ENCODE data around the gene PGS1. TPM values are rescaled to one million over a fixed set of nuclear protein-coding genes. Genes with fewer than 3 reads are reported as not detected.
A peak's percentile ranks its signal among the peaks of the same experiment; 100 is the strongest.
"Not testable (repeated sequence)": the region's sequence is repeated elsewhere in the genome, so short reads cannot be mapped to it uniquely, and the experiment has no call there.

PGS1 gene, protein sequence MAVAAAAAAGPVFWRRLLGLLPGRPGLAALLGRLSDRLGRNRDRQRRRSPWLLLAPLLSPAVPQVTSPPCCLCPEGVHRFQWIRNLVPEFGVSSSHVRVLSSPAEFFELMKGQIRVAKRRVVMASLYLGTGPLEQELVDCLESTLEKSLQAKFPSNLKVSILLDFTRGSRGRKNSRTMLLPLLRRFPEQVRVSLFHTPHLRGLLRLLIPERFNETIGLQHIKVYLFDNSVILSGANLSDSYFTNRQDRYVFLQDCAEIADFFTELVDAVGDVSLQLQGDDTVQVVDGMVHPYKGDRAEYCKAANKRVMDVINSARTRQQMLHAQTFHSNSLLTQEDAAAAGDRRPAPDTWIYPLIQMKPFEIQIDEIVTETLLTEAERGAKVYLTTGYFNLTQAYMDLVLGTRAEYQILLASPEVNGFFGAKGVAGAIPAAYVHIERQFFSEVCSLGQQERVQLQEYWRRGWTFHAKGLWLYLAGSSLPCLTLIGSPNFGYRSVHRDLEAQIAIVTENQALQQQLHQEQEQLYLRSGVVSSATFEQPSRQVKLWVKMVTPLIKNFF
- total RNA-seq (ENCODE audit: insufficient read depth, low replicate concordance) = 35.4 TPM

DNA sequence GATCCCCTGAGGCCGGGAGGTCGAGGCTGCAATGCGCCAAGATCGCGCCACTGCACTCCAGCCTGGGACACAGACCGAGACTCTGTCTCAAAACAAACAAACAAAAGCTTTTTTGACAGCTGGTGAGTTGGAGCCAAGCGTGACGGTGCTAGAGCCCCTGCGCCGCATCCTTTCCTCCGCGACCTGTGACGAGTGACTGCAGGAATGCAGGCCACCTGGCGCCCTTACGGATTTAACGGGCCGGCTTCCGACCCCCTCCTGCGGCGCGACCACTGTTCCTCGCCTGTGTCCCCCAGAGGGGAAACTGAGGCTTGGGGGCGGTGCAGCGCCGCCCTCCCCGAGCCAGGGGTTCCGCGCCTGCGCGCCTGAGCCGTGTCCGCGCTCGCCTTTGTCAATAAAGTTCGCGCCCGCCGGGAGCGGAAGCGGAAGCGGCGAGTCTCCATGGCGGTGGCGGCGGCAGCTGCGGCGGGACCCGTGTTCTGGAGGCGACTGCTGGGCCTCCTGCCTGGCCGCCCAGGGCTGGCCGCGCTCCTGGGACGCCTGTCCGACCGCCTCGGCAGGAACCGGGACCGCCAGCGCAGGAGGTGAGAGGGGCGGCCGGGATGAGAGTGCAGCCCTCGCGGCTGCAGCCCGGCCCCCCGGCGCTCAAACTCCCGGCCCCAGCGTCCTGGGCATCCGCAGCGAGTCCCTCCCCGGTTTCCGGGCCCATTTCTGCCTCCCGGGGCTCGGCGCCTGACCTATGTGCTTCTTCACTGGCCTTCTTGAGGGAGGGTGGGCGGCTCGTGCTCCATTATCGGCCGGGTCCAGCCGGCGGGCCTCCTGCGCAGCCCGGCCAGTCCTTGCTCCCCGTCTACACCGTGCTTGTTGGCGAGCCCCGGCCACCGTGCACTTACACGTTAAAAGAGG is at the start of gene PGS1:
Gene PGS1 (plus strand): TSS at position 425 of the 906 bp plus-strand sequence. CDS start 17 bp downstream, at position 442.
- DNase-seq (ENCODE audit: low spot score) = peak; percentile 69

DNA sequence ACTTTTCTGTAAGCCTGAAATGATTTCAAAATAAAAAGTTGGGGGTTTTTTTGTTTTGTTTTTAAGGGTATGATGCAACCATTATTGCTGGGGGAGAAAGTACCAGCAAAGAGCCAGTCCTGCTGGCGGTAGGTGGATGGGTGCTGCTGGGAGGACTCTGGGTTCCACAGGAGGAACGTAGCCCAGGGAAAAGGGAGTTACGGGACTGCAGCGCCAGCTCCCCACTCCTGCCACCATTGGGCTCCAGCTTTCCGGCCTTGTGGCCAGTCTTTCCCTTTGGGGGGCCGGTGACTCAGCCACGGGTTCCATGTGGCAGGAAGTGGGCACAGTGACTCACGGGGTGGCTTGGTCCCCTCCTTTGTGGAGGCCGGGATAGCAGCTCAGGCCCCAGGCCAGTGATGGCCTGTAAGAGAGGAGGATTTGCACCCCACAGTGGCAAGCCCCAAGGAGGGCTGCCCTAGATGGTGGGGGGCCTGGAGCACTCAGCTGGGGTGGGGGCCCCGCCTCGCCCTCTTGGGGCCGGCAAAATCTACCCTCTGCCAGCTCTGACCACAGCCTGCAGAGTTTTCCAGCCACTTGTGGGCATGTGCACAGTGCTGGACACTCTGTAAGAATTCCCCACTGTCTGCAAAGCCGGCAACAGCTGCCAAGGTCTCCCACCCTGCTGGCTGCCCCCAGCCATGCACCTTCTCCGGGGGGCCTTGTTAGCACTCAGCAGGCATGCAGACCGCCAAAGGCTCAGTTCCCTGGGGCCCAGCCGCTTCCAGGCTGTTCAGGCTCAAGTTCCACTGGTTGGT is 49.0 kb upstream of the PGS1 start:
- no peak for DNase-seq (ENCODE audit: low spot score)

DNA sequence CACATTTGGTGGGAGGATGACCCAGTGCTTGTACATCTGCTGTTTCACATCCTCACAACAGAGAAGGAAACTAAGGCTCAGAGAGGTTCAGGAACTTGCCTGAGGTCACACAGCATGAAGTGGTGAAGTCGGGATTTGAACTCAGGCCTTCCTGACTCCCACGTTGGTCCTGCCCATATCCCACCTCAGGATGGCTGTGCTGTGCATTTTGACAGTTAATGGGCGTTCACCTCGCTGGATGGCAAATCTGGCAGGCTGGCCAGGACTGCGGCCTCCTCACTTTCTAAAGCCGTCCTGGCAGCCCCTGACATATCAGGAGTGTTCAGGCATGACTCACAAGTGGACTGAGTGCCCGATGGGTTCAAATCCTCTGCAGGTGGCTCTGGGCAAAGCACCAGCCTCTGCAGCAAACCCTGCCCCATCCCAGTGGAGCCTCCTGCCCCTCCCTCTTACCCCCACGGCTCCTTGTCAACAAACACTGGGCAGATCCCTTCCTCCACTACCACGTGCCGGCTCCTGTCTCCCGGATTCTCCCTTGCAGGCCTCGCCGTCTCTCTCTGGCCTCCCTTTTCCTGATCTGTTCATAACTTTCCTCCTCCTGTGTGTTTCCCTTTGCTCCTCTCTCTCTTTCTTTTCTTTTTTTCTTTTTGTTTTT is 47.8 kb upstream of the PGS1 start:
- peak; percentile 53 for DNase-seq (ENCODE audit: low spot score)

DNA sequence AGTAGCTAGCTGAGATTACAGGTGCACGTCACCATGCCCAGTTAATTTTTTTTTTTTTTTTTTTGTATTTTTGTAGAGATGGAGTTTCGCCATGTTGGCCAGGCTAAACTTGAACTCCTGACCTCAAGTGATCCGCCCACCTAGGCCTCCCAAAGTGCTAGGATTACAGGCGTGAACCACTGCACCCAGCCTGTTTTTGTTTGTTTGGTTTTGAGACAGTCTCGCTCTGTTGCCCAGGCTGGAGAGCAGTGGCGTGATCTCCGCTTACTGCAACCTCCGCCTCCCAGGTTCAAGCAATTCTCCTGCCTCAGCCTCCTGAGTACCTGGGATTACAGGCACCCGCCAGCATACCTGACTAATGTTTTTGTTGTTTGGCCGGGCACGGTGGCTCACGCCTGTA is 47.1 kb upstream of the PGS1 start:
- not testable (repeated sequence) for DNase-seq (ENCODE audit: low spot score)

DNA sequence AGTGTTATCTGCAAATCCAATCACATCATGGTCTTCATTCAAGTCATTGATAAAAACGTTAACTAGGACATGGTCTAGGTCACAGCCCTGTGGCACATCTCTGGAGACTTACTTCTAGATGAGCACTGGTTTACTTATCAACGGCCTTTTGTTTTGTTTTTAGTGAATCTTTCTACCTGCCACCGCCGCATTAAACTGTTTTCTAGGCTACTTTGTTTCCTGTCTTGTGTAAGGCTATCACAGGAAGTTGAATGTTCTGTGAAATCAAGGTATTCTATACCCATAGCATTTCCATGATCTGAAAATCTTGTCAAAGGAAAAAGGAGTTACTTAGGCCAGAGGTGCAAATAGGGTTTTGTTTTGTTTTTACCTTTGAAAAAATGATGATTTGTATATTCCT is 45.5 kb upstream of the PGS1 start:
- DNase-seq (ENCODE audit: low spot score) = no peak

DNA sequence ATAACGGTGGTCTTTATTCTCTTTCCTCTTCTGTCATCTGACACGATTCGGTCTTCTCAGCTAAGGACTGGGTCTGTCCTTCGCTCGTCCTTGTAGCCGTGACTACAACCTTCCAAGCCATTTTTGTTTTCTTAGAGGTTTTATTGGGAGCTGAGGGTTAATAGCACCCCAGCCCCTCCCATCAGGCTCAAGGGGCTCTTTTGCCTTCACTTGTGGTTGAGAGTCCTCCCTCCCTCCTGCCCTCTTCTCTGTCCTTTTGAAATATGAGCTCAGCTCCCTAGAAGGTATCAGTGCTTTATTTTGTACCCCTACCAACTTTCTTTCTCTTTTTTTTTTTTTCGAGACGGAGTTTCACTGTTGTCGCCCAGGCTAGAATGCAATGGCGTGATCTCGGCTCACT is 43.2 kb upstream of the PGS1 start:
- no peak for DNase-seq (ENCODE audit: low spot score)

DNA sequence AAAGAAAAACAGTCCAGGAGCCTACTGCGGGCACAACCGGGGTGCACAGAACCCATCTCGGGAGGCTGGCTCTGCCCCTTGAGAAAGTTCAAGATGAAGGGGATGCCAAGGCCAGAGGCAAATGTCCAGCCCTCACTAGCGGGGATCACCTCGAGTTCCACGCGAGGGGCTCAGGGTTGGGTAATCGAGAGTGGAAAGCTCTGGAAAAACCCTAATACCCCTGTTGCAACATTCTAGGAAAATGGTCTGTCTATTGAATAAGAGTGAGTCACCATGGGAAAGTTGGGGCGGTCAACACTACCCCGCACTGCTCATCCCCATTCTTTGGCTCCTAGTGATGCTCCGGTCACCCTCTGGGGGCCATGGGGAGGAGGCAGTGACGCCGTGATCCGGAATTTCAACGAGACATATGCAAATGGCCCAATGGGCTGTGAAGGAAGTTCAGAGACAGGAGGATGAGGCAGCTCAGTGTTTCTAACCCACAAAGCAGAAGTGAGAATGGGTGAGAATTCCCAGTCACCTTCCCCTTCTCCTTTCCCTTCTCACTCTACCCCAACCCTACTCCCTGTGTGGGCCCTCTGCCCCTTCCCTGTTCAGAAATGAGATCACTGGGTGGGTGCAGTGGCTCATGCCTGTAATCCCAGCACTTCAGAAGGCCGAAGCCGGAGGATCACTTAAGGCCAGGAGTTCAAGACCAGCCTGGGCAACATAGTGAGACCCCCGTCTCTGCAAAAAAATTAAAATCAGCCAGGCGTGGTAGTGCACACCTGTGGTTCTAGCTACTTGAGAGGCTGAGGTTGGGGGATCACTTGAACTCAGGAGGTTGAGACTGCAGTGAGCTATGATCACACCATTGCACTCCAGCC is 41.0 kb upstream of the PGS1 start:
- DNase-seq (ENCODE audit: low spot score) = no peak

DNA sequence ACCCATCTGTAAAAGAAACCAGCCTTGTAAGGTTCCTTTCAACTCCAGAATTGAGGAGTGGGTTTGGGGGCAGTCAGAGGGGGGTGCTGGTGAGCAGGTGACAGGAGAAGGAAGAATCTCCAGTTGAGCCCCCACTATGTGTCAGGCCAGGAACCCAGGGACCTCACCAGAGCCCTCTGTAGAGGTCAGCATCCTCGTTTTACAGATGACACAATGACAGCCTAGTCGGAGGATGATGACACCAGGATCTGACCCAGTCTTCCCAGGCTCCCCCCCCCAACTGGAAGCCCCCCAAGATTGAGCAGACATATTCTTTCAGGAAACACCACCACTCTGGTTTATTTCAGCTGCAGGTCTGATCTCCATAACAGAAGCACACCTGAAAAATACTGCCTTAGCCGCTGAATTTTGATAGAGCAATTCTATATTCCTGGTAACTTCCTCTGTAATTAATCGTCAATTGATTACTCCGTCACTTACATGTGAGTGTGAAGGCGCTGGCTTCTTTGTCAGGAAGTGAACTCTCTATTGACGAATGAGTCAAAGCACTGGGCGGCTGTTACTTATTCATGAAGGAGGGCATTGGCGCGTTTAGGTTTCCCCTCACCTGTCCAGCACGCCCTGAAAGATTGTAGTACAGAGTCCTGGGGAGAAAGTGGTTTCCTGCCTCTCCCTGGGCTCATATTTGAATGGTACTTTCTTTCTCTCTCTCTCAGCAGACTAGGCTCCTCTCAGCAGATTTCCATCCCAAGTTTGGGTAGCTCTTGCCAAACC is 39.8 kb upstream of the PGS1 start:
- no peak for DNase-seq (ENCODE audit: low spot score)

DNA sequence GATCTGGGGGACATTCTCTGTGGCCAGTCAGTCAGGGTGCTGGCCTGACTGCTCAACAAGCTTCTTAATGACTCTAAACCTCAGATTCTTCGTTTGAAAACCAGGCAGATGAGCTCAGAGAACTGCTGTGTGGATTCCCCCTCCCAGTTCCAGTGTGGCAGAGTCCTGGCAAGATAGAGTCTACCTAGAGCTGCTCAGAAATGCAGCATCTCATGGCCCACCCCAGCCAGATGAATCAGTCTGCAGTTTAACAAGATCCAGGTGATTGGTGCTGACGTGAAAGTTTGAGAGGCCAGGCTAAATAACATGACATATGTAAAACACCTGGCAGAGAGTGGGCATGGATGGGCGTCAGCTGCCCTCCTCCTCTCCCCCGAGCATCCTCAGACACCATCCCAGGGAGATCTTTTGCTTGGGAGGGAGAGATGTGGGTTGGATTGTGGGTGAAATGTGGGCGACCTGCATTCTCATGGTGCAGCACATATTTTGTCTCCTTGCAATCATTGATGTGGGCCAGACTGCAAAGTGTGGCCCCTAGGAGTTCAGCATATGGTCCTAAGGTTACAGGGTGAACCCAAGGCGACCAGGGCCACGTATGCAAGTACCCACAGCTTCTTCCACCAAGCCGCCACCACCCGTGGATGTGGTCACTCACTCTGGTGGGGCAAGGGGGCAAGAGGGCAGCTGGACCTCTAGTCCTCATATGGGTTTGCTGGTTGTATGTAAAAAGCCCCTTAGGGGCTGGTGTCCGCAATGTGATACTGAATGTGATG is 38.1 kb upstream of the PGS1 start:
- no peak for DNase-seq (ENCODE audit: low spot score)

DNA sequence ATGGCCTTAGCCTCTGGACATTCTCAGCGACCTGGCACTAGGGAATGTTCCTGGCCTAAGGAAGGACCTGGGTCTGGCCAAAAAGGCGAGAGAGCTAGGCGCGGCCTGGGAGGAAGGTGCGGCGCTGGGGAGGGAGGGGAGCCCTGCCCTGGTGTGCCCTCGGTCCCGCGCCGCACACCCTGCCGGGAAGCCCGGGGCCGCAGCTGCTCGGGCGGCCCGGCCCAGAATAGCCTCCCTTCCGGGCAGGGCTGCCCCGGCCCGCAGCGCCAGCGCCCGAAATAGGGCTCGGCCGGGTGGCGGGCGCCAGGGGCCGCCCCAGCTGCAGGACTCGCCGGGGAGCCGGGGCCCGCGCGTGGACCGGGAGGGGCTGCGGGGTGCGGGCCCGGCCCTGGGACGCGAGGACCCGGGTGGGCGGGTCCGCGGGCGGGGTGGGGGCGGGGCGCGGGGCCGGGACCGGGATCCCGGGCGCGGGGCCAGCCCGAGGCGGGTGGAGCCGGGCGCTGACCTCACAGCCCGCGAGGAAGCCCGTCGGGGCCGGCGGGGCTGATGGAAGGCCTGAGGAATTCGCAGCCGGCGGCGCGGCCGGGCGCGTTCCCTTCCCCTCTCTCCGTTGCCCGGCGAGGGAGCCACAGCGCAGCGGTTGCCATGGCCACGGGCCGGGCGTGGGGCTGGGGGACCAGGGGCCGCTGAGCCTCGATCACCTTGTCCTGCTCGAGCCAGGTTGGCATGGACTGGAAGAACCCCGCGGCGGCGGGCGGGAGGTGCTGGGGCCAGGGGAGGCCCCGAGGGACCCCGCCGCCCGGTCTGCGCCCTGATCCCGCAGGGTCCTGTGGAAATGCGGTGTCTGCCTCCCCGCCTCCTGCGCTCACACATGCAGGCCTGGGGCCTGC is 36.6 kb upstream of the PGS1 start:
- DNase-seq (ENCODE audit: low spot score) = peak; percentile 87

DNA sequence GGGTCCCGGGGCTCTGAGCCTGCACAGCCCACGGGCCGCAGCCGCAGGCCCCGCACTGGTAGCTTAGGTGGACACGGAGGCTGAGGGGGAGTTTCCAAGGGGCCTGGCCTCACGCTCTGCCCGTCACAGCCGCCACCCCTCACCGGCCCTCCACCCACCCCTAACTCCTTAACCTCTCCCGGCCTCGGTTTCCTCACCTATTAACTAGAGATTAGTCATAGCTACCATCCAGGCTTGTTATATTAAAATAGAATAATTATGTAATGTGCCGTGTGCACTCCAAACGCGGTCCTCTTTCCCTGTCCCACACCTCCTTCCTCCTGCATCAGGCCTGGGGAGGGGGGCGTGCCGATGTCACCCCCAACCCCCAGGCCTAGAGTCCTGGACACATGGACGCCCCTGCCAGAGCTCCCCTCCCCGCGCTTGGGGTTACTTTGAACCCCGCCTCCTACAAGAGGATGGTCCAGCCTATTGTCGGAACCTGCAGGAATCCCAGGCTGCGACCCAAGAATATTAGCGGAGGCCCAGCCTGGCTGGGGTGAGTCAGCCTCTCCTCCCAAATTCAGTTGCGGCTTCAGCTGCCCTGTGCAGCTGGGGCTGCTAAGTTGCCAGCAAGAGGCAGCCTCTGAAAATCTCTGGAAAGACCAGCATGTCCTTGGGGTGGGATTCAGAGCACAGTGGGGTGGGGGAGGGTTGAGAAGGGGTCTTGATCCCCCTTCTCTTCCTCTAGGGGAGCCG is 35.8 kb upstream of the PGS1 start:
- DNase-seq (ENCODE audit: low spot score) = peak; percentile 90

DNA sequence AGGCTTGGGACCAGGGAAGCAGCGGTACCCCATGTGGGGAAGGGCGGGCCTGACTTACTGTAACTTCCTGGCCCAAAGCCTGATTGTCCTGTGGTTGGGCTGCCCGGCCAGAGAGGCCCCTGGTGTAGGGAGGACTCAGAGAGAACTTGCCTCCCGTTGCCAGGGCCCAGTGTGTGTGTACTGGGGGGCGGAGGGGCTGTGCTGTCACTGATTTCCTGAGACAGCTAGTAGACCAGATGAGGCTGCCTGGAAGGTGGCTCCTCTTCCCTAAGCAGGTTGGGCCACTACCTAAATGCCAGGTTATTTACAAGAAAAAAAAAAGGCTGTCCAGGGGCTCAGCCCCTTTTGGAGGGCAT is 35.3 kb upstream of the PGS1 start:
- DNase-seq (ENCODE audit: low spot score) = peak; percentile 93

DNA sequence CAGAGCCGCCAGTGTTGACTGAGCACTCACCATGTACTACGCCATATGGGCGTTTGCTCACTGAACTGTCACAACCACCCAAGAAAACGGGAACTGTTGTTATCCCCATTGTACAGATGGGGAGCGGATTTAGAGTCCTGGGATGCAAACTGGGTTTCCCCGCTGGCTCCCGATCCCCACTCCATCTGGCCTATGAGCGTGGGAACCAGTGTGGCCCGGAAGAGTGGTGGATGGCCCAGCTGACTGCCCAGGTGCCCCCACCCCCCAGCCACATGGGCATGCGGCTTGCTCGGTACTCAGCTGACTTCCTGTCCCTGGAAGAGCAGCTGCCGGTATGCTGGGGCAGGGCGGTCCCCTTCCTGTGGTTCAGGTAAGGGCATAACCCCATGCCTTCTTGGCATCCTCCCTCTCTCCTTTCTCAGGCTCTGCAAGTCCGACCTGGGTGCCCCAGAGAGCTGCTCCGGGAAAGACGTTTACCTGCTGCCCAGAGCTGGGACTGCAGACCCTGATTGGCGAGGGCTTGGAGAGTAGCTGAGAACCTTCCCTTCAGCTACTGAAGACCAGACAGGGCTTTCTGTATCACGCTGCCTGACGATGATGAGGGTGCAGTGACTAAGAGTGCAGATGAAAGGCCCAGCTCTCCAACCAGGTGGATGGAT is 34.8 kb upstream of the PGS1 start:
- DNase-seq (ENCODE audit: low spot score) = no peak

DNA sequence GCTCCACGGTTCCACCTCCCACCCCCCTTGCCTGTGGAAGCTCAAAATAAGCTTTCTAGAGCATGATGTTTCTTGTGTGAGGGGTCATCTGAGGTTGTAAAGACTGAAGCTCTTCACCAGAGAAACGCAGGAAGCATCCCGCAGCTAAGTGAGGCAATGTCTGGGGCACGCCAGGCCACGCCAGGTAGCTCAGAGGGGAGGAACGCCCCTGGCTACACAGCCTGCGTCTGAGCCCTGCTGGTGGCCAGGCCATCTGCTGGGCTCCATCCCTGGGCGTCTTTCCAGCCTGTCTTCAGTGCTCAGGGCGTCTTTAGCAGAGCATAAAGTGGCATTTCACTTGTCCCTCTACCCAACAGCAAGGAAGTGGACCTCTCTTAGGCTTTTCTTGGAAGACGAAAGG is 33.8 kb upstream of the PGS1 start:
- DNase-seq (ENCODE audit: low spot score) = no peak

DNA sequence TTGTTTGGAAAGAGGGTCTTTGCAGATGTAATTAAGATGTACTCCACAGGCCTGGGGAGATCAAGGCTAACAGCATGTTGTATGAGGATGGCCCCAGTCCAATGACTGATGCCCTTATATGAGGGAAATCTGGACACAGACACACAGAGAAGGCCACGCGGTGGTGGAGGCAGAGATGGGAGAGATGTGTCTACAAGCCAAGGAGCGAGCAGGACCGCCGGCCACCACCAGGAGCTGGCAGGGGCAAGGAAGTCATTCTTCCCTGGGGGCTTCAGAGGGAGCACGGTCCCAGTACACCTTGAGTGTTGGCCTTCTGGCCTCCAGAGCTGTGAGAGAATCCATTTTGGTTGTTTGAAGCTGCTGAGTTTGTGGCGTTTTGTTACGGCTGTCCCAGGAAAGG is 33.3 kb upstream of the PGS1 start:
- no peak for DNase-seq (ENCODE audit: low spot score)
